ENCODE results near the gene MRPS7.
"Not testable (repeated sequence)": the region's sequence is repeated elsewhere in the genome, so short reads cannot be mapped to it uniquely, and the experiment has no call there.

Gene MRPS7

DNA sequence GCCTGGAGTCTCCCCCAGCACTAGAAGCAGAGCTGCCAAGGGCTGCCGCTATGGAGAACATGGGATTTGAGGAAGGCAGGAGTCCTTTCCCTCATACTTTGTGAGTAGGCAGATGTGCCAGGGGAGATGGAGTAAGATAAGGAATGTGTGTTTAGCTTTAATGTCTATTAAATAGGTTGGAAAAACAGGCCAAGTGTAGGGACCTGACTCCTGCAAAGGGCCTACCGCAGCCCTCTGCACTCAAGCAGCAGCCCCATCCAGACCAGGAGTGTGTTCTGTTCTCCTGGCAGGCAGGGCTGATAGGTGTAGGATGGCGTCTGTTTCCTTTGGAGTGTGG lies 11.1 kb downstream of the MRPS7 start:
- TF ChIP-seq, protein P1, sequence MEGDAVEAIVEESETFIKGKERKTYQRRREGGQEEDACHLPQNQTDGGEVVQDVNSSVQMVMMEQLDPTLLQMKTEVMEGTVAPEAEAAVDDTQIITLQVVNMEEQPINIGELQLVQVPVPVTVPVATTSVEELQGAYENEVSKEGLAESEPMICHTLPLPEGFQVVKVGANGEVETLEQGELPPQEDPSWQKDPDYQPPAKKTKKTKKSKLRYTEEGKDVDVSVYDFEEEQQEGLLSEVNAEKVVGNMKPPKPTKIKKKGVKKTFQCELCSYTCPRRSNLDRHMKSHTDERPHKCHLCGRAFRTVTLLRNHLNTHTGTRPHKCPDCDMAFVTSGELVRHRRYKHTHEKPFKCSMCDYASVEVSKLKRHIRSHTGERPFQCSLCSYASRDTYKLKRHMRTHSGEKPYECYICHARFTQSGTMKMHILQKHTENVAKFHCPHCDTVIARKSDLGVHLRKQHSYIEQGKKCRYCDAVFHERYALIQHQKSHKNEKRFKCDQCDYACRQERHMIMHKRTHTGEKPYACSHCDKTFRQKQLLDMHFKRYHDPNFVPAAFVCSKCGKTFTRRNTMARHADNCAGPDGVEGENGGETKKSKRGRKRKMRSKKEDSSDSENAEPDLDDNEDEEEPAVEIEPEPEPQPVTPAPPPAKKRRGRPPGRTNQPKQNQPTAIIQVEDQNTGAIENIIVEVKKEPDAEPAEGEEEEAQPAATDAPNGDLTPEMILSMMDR (IDR thresholded peaks at IDR 0.05; ENCODE audit: borderline replicate concordance, insufficient read depth, low read depth, low read length): no peak
- no peak overlapping the region for H3K4me3 ChIP-seq (ENCODE audit: low read depth, low read length)

DNA sequence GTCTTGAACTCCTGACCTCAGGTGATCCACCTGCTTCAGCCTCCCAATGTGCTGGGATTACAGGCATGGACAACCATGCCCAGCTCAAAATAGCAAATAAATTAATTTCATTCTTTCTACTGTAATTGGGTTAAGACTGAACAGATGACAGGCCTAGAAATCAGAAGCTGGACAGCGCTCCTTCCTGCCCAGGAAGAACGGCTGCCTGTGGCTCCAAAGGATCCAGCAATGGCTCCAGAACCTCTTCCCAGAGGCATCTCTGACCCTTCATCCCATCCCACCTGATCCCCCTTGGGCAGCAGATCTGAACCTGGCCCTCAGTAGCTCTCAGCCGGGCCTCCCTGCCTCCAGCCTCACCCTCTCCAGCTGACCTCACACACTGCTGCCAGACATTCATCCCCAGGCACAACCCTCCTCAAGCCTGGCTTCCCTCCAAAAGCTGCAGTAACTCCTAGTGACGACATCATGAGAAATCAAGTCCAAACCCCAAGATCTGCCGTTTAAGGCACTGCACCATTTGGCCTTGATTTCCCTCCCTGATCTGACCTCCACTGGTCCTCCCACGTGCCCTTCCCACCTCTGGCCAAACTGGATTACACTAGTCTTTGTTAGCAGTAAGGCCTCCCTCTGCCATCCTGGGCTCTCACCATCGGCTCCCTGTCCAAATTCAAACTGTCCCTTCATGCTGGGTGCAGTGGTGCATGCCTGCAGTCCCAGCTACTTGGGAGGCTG lies 12.5 kb downstream of the MRPS7 start:
- H3K4me3 ChIP-seq (ENCODE audit: low read depth, low read length): no peak overlapping the region

DNA sequence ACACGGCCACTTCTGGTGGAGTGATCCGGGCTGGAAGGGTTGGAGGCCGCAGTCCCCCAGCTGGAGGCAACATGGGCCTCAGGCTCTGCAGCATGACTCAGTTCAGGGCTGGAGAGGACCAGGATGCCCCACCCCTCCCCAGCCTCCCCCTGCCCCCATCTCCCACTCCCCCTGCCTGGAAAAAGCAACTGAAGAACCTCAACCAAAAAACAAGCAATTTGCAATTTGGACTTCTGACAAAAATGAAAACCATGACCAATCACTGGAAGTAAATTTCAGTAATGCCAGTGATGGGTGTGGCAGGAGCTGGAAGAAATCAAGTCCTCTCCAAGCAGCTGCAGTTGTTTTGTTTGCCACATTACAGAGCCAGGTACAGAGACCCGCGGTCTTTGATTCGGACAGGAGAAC lies 16.0 kb downstream of the MRPS7 start:
- TF ChIP-seq, protein P1 (IDR thresholded peaks at IDR 0.05; ENCODE audit: borderline replicate concordance, insufficient read depth, low read depth, low read length): no peak
- no peak overlapping the region for H3K4me3 ChIP-seq (ENCODE audit: low read depth, low read length)

More for the DNA sequence above, 12.5 kb downstream of the MRPS7 start:
- TF ChIP-seq, protein P1 (IDR thresholded peaks at IDR 0.05; ENCODE audit: borderline replicate concordance, insufficient read depth, low read depth, low read length): no peak

DNA sequence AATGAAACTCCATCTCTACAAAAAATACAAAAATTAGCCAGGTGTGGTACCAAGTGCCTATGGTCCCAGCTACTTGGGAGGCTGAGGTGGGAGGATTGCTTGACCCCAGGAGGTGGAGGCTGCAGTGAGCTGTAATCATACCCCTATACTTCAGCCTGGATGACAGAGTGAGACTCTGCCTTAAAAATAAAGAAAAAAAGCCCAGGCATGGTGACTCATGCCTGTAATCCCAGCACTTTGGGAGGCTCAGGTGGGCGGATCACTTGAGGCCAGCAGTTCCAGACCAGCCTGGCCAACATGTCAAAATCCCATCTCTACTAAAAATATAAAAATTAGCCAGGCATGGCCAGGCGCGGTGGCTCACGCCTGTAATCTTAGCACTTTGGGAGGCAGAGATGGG lies 18.5 kb downstream of the MRPS7 start:
- H3K4me3 ChIP-seq (ENCODE audit: low read depth, low read length): not testable (repeated sequence)

DNA sequence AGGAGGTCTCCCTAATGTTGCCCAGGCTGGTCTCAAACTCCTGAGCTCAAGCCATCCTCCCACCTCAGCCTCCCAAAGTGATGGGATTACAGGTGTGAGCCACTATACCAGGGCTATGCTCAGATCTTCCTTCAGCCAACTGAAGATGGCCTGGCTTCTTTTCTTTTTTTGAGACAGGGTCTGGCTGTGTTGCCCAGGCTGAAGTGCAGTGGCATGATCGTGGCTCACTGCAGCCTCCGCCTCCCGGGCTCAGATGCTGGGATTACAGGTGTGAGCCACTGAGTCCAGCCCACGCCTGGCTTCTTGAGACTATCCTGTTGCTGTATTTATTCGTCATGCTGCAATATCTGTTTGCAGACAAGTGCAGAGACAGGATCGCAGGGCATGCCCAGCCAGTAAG lies 23.4 kb downstream of the MRPS7 start:
- no peak overlapping the region for H3K4me3 ChIP-seq (ENCODE audit: low read depth, low read length)
- TF ChIP-seq, protein P1 (IDR thresholded peaks at IDR 0.05; ENCODE audit: borderline replicate concordance, insufficient read depth, low read depth, low read length): no peak

DNA sequence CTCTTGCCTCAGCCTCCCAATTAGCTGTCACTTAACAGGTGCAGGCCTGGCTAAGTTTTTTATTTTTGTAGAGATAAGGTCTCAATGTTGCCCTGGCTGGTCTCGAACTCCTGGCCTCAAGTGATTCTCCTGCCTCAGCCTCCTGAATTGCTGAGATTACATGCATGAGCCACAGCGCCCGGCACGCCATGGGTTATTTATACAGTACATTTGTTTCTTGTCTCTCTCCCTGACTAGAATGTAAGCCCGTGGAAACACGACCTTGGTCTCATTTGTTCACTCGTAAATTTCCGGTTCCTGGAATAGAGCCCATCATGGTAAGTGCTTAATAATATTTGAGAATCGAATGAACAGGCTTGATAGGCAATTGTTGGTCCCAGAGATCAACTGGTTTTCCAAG lies 25.5 kb downstream of the MRPS7 start:
- no peak overlapping the region for H3K4me3 ChIP-seq (ENCODE audit: low read depth, low read length)
- TF ChIP-seq, protein P1 (IDR thresholded peaks at IDR 0.05; ENCODE audit: borderline replicate concordance, insufficient read depth, low read depth, low read length): no peak

DNA sequence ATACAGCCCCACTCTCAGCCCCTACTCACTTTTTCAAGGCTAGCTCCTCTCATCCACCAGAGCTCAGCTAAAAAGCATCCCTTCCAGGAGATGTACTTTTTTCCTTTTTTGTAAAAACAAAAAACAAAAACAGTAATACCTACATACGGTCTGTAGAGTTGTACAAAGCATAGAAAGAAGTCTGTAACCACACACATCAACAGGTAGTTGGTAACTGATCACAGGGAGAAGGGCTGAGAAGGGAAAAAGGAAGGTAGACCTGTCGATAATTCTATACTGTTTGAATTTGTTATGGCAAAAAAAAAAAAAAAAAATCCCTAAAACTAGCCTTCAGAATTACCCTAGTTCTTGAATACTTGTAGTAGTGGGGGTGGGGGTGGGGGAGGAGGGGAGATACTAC lies 26.7 kb downstream of the MRPS7 start:
- peak overlapping the region; percentile 79 for H3K4me3 ChIP-seq (ENCODE audit: low read depth, low read length)
- TF ChIP-seq, protein P1 (IDR thresholded peaks at IDR 0.05; ENCODE audit: borderline replicate concordance, insufficient read depth, low read depth, low read length): no peak

DNA sequence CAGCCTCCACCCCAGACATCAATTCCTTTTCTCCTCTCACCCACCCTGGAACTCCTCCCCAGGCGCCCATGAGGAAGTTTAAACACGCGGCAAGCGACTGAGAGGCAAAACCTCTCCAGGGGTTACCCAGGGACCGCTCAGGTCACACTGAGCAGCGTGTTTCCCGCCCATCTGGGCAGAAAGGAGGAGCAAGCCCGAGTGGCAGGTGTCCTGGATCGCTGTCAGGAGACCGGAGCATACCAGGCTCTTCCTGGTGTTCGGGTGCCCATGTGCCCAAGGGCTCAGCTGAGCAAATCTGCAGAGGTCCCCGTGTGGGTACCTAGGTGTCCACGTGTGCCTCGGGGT lies 27.1 kb downstream of the MRPS7 start:
- TF ChIP-seq, protein P1 (IDR thresholded peaks at IDR 0.05; ENCODE audit: borderline replicate concordance, insufficient read depth, low read depth, low read length): no peak
- H3K4me3 ChIP-seq (ENCODE audit: low read depth, low read length): peak overlapping the region; percentile 79
